RWPE2 (cell line): Measurements from ENCODE around the gene RBM28.

ENCODE experiments used
- ATAC-seq: fragments of 200-7000 bp; cut with Tn5 transposase; 3 replicates; pipeline ENCODE4 v1.9.1; 2021; ENCODE audit warnings: low read depth
- DNase-seq: peaks from one replicate; pipeline ENCODE4 v3.0.0-alpha.2; 2020; ENCODE audit warnings: low spot score
- H3K27ac ChIP-seq: fragments of 450-650 bp; 2 replicates; pipeline ENCODE4 v1.5.1; 2017; ENCODE audit warnings: mild to moderate bottlenecking; ENCODE audit not compliant: poor library complexity, severe bottlenecking
- H3K27me3 ChIP-seq: fragments of 250-450 bp; sonication (Bioruptor Pico); 2 replicates; pipeline ENCODE4 v1.5.1; 2021; ENCODE audit warnings: mild to moderate bottlenecking, moderate library complexity; ENCODE audit not compliant: insufficient read depth, poor library complexity, severe bottlenecking
- H3K36me3 ChIP-seq: fragments of 250-450 bp; sonication (Bioruptor Pico); 2 replicates; pipeline ENCODE4 v1.5.1; 2020; ENCODE audit warnings: low read depth, mild to moderate bottlenecking, moderate library complexity
- H3K4me1 ChIP-seq: fragments of 250-450 bp; sonication (Bioruptor Pico); 2 replicates; pipeline ENCODE4 v1.5.1; 2021; ENCODE audit warnings: mild to moderate bottlenecking, moderate library complexity; ENCODE audit not compliant: insufficient read depth, poor library complexity, severe bottlenecking
- H3K4me3 ChIP-seq: fragments of 250-450 bp; sonication (Bioruptor Pico); 2 replicates; pipeline ENCODE4 v1.5.1; 2021; ENCODE audit warnings: mild to moderate bottlenecking, moderate library complexity; ENCODE audit not compliant: severe bottlenecking
- H3K9me3 ChIP-seq: fragments of 250-450 bp; sonication (Bioruptor Pico); 2 replicates; pipeline ENCODE4 v1.5.1; 2021; ENCODE audit warnings: mild to moderate bottlenecking, moderate library complexity; ENCODE audit not compliant: severe bottlenecking
- TF ChIP-seq, protein P1 (sequence below): fragments of 450-650 bp; IDR thresholded peaks from one replicate; pipeline ENCODE4 v1.5.1; 2017; ENCODE audit warnings: mild to moderate bottlenecking, moderate library complexity; ENCODE audit not compliant: poor library complexity, severe bottlenecking

The RBM28 gene

GRCh38 chr7:128341733-128342132, 2.0 kb downstream of the RBM28 start:
- H3K9me3 ChIP-seq: no peaks in the 10 kb centered on the region
- H3K27ac ChIP-seq: no peak overlapping the region
- no peaks in the 10 kb centered on the region for H3K27me3 ChIP-seq
- H3K36me3 ChIP-seq: peaks cover 46% of the 10 kb centered on the region
- no peak for DNase-seq
- ATAC-seq: no peak
- TF ChIP-seq, protein P1, sequence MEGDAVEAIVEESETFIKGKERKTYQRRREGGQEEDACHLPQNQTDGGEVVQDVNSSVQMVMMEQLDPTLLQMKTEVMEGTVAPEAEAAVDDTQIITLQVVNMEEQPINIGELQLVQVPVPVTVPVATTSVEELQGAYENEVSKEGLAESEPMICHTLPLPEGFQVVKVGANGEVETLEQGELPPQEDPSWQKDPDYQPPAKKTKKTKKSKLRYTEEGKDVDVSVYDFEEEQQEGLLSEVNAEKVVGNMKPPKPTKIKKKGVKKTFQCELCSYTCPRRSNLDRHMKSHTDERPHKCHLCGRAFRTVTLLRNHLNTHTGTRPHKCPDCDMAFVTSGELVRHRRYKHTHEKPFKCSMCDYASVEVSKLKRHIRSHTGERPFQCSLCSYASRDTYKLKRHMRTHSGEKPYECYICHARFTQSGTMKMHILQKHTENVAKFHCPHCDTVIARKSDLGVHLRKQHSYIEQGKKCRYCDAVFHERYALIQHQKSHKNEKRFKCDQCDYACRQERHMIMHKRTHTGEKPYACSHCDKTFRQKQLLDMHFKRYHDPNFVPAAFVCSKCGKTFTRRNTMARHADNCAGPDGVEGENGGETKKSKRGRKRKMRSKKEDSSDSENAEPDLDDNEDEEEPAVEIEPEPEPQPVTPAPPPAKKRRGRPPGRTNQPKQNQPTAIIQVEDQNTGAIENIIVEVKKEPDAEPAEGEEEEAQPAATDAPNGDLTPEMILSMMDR: no peak
- no peaks in the 10 kb centered on the region for H3K4me1 ChIP-seq
- H3K4me3 ChIP-seq: no peak overlapping the region

DNA sequence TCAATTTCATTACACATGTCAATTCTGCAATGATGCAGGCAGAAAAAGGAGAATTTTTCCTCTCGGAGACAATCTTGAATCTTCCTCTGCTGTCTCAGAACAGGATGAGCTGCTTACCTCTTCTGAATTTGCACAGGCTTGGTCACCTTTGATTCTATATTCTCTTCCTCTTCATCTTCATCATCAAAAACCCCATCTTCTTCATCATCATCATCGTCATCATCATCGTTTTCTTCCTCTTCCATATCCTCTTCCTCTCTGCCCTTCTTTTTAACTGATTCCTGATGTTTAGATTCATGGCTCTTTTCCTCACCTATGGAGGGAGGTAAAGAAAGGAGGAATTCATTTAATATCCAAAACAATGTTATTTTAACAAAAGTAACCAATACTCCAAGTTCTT, 8.0 kb downstream of the RBM28 start:
- Histone ChIP-seq H3K36me3 (peaks cover 92% of the 10 kb centered on the region), H3K9me3 (no peaks in the 10 kb centered on the region), H3K27me3 (no peaks in the 10 kb centered on the region), H3K4me3 (no peak overlapping the region), H3K4me1 (no peaks in the 10 kb centered on the region), H3K27ac (no peak overlapping the region)
- no peak for ATAC-seq
- TF ChIP-seq, protein P1: no peak
- DNase-seq: no peak

DNA sequence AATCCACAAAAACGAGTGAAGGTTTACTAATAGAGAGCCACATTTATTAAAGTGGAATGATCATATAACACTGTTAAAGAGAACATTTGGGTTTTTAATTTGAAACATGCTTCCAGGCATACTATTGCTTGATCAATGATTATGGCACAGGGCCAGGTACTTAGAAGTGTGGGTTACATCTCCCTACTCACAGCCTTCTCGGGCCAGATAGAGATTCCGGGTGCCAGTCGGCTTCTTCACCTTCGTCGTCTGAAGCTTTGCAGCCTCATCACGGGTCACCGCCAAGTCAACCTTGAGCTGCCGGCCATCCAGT, 19.4 kb downstream of the RBM28 start:
- no peak overlapping the region for H3K27ac ChIP-seq
- no peaks in the 10 kb centered on the region for H3K27me3 ChIP-seq
- H3K36me3 ChIP-seq: peaks cover 91% of the 10 kb centered on the region
- ATAC-seq (no peak), DNase-seq (no peak)
- no peak overlapping the region for H3K4me3 ChIP-seq
- H3K9me3 ChIP-seq: no peaks in the 10 kb centered on the region
- H3K4me1 ChIP-seq: no peaks in the 10 kb centered on the region
- TF ChIP-seq, protein P1: no peak

GRCh38 chr7:128323459-128324367, 20.0 kb downstream of the RBM28 start:
- Histone ChIP-seq H3K4me1 (no peaks in the 10 kb centered on the region), H3K9me3 (no peaks in the 10 kb centered on the region), H3K4me3 (no peak overlapping the region), H3K27me3 (no peaks in the 10 kb centered on the region), H3K36me3 (peaks cover 92% of the 10 kb centered on the region), H3K27ac (no peak overlapping the region)
- TF ChIP-seq, protein P1: no peak
- no peak for ATAC-seq
- no peak for DNase-seq

GRCh38 chr7:128323040-128323439, 20.7 kb downstream of the RBM28 start:
- no peak overlapping the region for H3K4me3 ChIP-seq
- DNase-seq: no peak
- no peak overlapping the region for H3K27ac ChIP-seq
- H3K4me1 ChIP-seq: no peaks in the 10 kb centered on the region
- TF ChIP-seq, protein P1: no peak
- no peak for ATAC-seq
- peaks cover 92% of the 10 kb centered on the region for H3K36me3 ChIP-seq
- H3K27me3 ChIP-seq: no peaks in the 10 kb centered on the region
- H3K9me3 ChIP-seq: no peaks in the 10 kb centered on the region
